Mesodermal cell (in vitro differentiated cells): ENCODE measurements around the gene FAM234B.

Experiments used
- H3K27ac ChIP-seq: 2 replicates; pipeline ENCODE4 v1.7.0; 2013; ENCODE audit warnings: mild to moderate bottlenecking, low read depth, low read length, moderate library complexity; ENCODE audit not compliant: severe bottlenecking
- H3K36me3 ChIP-seq: 2 replicates; pipeline ENCODE4 v1.7.1; 2013; ENCODE audit warnings: mild to moderate bottlenecking, low read length, moderate library complexity; ENCODE audit not compliant: control insufficient read depth, insufficient read depth
- H3K4me1 ChIP-seq: one replicate; pipeline ENCODE4 v1.7.1; 2013; ENCODE audit warnings: mild to moderate bottlenecking, low read length; ENCODE audit not compliant: insufficient read depth, control insufficient read depth, poor library complexity, severe bottlenecking
- H3K4me3 ChIP-seq: 2 replicates; pipeline ENCODE4 v1.7.0; 2013; ENCODE audit warnings: low read length, control low read depth, mild to moderate bottlenecking; ENCODE audit not compliant: insufficient read depth, poor library complexity, severe bottlenecking; ENCODE audit errors: extremely low read depth
- H3K9me3 ChIP-seq: 2 replicates; pipeline ENCODE4 v1.7.1; 2013; ENCODE audit warnings: mild to moderate bottlenecking, low read length, moderate library complexity; ENCODE audit not compliant: control insufficient read depth
- WGBS, 2 experiments: methylation state at CpG; one replicate each; pipeline ENCODE4 v1.1.5; 2013; ENCODE audit warnings: missing lambda C conversion rate in 2 of 2; ENCODE audit not compliant: insufficient coverage in 2 of 2; 5-methylcytosine and 5-hydroxymethylcytosine counted together

The FAM234B gene

DNA sequence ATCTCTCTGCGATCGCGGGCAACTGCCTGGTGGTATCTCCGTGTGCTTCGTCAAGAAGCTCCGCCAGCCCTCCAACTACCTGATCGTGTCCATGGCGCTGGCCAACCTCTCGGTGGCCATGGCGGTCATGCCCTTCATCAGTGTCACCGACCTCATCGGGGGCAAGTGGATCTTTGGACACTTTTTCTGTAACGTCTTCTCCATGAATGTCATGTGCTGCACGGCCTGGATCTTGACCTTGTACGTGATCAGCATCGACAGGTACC, 42.5 kb upstream of the FAM234B start:
- Histone ChIP-seq H3K27ac (no peak overlapping the region), H3K4me1 (peaks cover 3% of the 10 kb centered on the region), H3K4me3 (peak overlapping the region; percentile 72), H3K36me3 (no peaks in the 10 kb centered on the region), H3K9me3 (no peaks in the 10 kb centered on the region)
- WGBS, 2 experiments: 67 to 68% methylated on average over 16 of the region's 16 CpGs

DNA sequence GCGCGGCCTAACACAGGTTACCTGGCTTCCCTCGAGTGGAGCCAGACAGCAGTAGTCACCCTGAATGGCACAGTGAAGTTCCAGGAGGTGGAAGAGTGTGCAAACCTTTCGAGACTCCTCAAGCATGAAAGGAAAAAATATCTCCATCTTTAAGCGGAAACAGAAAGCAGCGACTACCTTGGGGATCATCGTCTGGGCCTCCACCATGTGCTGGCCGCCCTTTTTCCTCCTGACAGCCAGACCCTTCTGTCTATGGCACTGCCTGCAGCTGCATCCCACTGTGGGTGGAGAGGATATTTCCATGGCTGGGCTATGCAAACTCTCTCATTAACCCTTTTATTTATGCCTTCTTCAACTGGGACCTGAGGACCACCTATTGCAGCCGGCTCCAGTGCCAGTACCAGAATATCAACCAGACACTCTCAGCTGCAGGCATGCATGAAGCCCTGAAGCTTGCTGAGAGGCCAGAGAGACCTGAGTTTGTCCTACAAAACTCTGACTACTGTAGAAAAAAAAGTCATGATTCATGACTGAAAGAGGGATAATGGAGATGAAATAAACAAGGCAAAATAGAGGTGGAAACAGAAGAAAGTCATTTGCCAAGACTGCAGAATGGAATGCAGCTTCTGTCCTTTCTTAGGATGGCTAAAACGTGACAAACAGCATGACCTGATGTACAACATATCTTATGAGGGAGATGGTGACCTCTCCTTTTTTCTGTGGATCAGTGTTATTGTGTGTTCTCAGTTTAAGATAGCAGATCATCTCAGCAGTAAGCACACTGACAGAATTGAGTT, 41.7 kb upstream of the FAM234B start:
- H3K4me3 ChIP-seq: no peak overlapping the region
- 88 to 96% methylated on average over 7 to 8 of the region's 10 CpGs for WGBS, 2 experiments

DNA sequence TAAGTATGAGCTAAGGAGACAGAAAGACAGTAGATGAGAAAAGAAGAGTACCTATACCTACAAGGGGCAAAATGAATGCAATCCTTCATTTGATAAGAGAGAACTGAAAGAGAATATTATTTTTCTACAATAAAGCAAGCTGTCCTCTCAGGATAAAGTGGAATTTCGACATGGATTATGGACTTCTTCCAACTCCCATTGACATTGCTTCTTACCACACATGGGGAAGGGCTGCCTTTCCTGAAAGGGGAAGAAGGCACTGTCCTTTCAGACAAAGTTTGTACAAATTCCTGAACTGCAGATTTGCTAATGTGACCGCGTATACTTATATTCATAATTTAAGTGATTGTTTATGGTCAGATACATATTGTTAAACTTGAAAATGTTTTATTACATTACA, 39.8 kb upstream of the FAM234B start:
- WGBS, 2 experiments: 88% methylated on average over 1 of the region's 3 CpGs; no CpG with 5 or more reads in 1 of the 2 experiments
- Histone ChIP-seq H3K4me3 (no peak overlapping the region), H3K4me1 (no peaks in the 10 kb centered on the region), H3K27ac (no peak overlapping the region), H3K9me3 (no peaks in the 10 kb centered on the region), H3K36me3 (no peaks in the 10 kb centered on the region)

More for the DNA sequence above, 41.7 kb upstream of the FAM234B start:
- Histone ChIP-seq H3K27ac (no peak overlapping the region), H3K36me3 (no peaks in the 10 kb centered on the region), H3K9me3 (no peaks in the 10 kb centered on the region), H3K4me1 (peaks cover 2% of the 10 kb centered on the region)

DNA sequence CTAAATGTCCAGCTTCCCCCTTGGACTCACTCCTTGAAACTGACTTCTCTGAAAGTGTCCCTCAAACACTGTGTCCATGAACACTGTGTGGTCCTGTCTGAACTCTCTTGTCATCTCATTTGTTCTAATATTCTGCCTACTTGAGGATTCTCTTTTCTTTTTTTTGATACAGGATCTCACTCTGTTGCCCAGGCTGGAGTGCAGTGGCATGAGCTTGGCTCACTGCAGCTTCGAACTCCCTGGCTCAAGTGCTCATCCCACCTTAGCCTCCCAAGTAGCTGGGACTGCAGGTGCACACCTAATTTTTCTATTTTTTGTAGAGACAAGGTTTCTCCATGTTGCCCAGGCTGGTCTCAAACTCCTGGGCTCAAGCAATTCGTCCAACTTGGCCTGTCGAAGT, 39.2 kb upstream of the FAM234B start:
- Histone ChIP-seq H3K9me3 (no peaks in the 10 kb centered on the region), H3K4me3 (no peak overlapping the region), H3K36me3 (no peaks in the 10 kb centered on the region), H3K4me1 (no peaks in the 10 kb centered on the region), H3K27ac (no peak overlapping the region)
- WGBS, 2 experiments: 68 to 74% methylated on average over 3 of the region's 3 CpGs

DNA sequence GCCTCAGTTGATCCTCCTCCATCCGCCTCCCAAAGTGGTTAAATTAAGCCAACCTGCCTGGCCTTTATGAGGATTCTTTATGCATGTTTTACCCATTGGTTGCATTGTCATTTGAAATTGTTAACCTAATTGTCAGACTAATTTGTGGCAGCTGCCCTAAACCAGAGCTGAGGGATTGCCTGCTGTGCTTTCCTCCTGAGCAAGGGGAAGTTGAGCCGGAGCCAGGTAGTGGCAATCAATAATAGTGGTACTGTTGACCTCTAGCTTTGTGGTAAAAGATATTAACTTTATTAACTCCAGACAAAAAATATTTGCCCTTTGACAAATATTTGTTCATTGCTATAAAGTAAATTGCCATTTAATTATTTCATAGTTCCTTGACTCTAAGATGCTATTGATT, 38.5 kb upstream of the FAM234B start:
- H3K36me3 ChIP-seq: no peaks in the 10 kb centered on the region
- no peak overlapping the region for H3K27ac ChIP-seq
- H3K9me3 ChIP-seq: no peaks in the 10 kb centered on the region
- 80% methylated on average over 1 of the region's 2 CpGs; no CpG with 5 or more reads in 1 of the 2 experiments for WGBS, 2 experiments
- H3K4me3 ChIP-seq: no peak overlapping the region
- no peaks in the 10 kb centered on the region for H3K4me1 ChIP-seq

DNA sequence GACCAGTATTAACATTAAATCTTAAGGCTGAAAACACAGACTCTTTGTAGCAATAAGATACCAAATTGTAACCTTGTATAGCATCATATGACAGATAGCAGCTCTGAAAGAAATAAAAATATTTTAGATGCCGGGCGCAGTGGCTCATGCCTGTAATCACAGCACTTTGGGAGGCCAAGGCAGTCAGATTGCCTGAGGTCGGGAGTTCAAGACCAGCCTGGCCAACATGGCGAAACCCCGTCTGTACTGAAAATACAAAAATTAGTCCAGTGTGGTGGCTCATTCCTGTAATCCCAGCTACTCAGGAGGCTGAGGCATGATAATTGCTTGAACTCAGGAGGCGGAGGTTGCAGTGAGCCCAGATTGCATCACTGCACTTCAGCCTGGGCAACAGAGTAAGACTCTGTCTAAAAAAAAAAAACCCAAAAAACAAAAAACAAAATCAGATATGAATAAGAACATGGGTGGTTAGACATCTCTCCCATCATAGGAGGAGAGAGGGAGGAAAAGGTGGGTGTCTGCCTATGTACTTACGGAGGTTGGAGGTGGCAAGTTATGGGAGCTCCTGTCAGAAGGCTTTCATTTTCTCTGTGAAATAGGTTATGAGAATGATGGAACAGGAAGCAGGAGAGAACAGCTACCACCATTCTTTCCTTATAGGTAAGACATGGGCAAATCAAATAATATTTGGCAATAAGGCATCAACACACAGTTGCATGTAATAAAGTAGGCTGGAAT, 36.5 kb upstream of the FAM234B start:
- H3K27ac ChIP-seq: no peak overlapping the region
- no peaks in the 10 kb centered on the region for H3K36me3 ChIP-seq
- H3K4me1 ChIP-seq: no peaks in the 10 kb centered on the region
- no peak overlapping the region for H3K4me3 ChIP-seq
- WGBS, 2 experiments: 97 to 99% methylated on average over 5 to 6 of the region's 7 CpGs
- H3K9me3 ChIP-seq: no peaks in the 10 kb centered on the region

DNA sequence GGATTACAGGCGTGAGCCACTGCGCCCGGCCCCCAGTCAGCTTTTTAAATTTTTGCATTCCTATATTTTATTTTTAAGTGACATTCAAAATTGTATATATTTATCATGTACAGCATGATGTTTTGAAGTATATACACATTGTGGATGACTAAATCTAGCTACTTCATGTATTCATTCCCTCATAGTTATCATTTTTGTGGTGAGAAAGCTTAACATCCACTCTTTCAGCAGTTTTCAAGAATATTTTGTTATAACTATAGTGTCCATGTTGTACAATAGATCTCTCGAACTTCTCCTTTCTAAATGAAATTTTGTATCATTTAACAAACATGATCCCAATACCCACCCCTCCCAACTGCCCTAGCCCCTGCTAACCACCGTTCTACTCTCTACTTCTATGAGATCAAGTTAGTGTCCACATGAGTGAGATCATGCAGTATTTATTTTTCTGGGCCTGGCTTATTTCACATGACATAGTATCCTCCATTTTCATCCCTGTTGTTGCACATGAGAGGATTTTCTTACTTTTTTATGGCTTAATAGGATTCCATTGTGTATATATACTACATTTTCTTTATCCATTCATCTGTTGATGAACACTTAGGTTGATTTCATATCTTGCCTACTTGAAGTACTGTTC, 35.3 kb upstream of the FAM234B start:
- WGBS, 2 experiments: 83% methylated on average over 1 of the region's 5 CpGs; no CpG with 5 or more reads in 1 of the 2 experiments
- no peak overlapping the region for H3K4me3 ChIP-seq
- no peak overlapping the region for H3K27ac ChIP-seq
- no peaks in the 10 kb centered on the region for H3K4me1 ChIP-seq
- H3K9me3 ChIP-seq: no peaks in the 10 kb centered on the region
- H3K36me3 ChIP-seq: no peaks in the 10 kb centered on the region

DNA sequence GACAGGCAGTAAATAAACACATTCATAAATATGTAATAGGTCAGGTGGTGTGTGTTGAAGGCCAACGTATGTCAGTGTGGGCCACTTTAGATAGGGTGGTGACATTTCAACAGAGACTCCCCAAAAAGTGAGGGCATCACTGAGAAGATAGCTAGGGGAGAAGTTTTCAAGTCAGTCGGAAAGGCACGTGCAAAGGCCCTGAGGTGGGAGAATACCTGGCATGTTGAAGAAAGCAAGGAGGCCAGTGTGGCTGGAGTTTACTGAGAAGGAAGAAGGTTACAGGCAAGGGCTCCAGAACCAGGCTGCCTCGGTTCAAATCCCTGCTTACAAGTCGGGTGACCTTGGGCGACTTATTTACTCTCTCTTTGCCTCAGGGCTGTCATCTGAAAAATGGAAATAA, 33.1 kb upstream of the FAM234B start:
- 91 to 96% methylated on average over 5 to 6 of the region's 6 CpGs for WGBS, 2 experiments
- no peaks in the 10 kb centered on the region for H3K36me3 ChIP-seq
- no peaks in the 10 kb centered on the region for H3K4me1 ChIP-seq
- no peak overlapping the region for H3K4me3 ChIP-seq
- no peaks in the 10 kb centered on the region for H3K9me3 ChIP-seq
- H3K27ac ChIP-seq: no peak overlapping the region

DNA sequence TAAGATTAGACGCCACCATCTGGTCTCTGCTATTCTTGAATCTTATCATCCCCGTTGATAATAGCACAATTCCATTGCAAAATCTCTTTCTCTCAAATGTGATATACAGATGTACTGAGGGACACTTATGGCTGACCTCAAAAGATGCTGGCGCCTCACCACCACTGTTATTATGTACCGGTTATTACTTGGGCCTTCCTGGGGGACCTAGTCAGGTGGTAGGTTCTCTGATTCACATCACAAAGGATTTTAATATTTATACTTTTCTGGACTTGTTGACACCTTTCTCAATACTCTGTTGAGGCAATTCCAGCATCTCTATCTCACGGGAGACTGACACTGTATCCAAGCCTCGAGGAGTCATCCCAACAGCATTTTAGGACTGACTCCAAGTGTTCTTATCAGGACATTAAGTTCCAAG, 21.3 kb upstream of the FAM234B start:
- no peak overlapping the region for H3K27ac ChIP-seq
- no peak overlapping the region for H3K4me3 ChIP-seq
- H3K4me1 ChIP-seq: no peaks in the 10 kb centered on the region
- no peaks in the 10 kb centered on the region for H3K9me3 ChIP-seq
- 94 to 100% methylated on average over 1 to 5 of the region's 6 CpGs for WGBS, 2 experiments
- no peaks in the 10 kb centered on the region for H3K36me3 ChIP-seq

DNA sequence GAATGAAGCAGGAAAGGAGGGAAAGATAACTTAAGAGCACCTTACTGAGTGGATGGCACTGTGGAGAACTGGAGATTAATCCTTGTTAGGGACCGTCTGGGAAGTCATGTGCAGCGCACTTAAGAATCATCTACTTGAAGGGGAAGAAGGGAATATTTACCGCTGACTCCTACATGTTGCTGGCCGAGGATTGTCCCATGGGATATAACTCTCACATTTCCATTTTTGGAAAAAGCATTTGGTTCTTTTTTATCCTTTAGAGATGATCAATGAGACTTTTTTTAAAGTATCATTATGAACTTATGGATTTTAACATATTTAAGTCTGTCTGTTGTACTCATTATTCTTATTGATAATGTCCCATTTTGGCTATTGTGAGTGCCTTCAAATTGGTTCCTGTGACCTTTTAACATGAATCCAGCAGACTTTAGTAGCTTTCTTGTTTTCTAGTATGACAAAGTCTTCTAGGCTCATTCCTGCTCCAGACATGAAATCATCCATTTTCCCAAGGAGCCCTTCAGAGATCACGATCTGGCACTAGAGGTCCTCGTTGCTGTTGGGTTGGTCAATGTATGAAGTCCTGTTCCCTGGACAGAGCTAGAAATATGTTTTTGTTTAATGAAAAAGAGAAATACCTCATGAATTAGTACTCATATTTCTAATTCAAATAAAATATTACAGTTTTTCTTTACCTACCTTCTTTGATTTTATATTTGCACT, 20.2 kb upstream of the FAM234B start:
- no peak overlapping the region for H3K27ac ChIP-seq

More for the DNA sequence above, 20.2 kb upstream of the FAM234B start:
- Histone ChIP-seq H3K4me1 (no peaks in the 10 kb centered on the region), H3K36me3 (no peaks in the 10 kb centered on the region), H3K4me3 (no peak overlapping the region), H3K9me3 (no peaks in the 10 kb centered on the region)
- WGBS, 2 experiments: 90 to 100% methylated on average over 2 to 4 of the region's 6 CpGs
